ENCODE measurements around the gene PSMB3.

Gene PSMB3

GRCh38 chr17:38752308-38753070 lies at the start of gene PSMB3:
TSS of gene PSMB3 (plus strand) at chr17:38752741. CDS start at chr17:38752827, 86 bp downstream.
- peak; percentile 94 to 96 for DNase-seq

DNA sequence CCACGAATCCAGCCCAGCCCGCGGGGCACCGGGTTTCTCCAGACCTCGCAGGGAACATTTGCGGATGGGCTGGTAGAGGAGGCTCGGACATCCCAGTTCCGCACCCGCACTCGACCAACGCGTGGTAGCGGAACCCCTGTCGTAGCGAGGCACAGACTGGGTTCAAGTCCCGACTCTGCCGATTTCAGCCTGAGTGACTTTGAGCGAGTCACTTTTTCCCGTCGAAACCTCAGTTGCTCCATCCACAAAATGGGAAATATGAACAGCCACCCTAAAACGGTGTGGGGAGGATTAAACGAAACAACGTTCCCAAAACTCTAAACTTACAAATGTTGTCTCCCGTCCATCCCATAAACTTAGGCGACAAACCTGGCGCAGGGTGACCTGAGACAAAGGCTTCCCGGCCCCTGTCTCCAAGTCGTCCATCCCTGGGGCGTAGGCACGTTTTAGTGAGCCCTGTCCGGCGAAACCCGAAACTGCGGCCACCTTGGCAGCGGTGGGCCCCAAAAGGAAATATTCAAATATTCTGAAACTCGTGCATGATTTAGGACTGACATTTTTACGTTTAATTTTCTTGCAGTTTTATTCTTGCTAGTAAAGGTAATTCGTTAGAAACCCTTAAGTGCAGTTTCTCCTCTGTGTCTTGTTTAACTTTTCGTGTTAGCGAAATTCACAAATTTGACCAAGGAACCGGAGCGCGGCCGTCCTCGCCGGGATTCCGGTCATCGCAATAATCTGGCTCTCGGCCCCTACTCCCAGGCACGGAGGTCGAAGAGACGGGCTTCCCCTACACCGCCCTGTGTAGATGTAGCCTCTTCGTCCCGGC lies 49.4 kb upstream of the PSMB3 start:
- DNase-seq = peak; percentile 50 to 59

DNA sequence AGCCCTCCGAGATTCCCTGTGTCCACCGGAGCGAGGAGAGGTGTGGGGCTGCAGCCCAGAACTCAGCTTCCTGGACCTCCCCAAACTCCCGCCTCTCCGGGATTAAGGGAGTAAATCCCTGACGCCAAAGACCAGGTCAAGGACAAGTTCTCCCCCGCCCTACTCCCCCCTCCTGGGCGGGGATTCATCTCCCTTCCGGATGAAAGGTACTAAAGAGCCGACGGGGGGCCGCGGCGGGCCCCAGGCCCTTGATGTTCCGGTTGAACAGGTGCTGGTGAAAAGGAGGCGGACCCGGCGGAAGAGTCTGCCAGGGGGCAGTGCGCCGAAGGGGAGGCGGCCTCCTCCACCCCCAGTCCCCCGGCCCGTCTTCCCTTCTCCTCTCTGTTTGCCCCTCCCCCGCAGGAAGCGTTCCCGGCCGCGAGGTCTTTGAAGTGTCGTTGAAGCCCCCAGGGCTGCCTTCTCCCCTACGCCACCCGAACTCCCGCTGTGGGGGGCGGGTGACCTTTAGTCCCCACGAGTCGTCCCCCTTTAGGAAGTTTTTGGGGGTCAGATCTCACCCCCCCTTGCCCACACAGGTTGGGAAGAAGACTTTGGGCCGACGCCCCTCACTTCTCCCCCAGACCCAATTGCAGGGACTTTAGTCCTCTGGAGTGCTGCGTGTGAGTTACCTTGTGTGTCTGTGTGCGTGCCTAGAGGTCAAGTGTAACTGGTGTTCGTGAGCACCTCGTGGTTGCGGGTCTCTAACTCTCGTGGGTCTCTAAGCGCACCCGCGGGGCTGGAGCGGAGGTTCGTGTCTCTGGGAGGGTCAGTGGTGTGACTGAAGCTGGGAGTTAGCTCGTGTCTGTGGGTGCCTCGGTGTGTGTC lies 48.6 kb upstream of the PSMB3 start:
- peak; percentile 86 to 92 for DNase-seq

- peak; percentile 88 to 95 for DNase-seq
Measured at GRCh38 chr17:38704606-38705522, 47.7 kb upstream of the PSMB3 start, which contains the start of gene MLLT6. TSS of gene MLLT6 (plus strand) at chr17:38705273. CDS start at chr17:38705633, 360 bp downstream.

GRCh38 chr17:38705523-38705802 lies 47.1 kb upstream of the PSMB3 start:
- DNase-seq = no peak

DNA sequence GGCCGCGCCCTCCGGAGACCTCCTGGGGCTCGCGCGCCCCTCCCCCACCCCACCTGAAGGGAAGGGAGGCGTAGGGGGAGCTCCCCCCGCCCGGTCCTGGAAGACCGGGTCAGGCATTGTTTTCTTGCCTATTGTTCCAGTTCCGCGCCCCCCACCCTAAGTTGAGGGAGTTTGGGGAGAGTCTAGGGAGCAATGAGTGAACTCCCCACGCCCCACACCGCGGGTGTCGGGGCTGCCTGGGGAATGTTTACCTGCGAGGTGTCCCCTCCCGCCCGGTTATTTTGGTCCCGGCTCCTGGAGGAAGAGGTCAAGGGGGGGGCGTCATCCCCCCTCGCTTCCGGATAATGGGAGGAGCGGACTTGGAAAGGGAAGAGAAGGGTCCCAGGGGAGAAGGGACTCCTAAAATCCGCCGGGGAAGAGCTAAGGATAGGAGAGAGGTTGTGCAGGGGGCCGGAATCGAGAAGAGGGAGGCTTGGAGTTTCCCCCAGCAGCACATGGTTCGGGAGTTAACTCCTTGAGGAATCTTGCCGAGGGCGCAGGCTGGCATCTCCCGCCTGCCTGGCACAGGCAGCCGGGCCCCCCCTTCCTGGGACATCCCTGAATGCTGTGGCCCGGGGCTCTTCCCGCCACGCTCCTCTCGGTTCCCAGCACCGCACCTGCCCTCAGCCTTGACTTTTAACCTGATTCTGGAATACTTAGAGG lies 46.6 kb upstream of the PSMB3 start:
- peak; percentile 50 to 62 for DNase-seq

GRCh38 chr17:38706505-38707216 lies 45.9 kb upstream of the PSMB3 start:
- DNase-seq = peak; percentile 59 to 67

DNA sequence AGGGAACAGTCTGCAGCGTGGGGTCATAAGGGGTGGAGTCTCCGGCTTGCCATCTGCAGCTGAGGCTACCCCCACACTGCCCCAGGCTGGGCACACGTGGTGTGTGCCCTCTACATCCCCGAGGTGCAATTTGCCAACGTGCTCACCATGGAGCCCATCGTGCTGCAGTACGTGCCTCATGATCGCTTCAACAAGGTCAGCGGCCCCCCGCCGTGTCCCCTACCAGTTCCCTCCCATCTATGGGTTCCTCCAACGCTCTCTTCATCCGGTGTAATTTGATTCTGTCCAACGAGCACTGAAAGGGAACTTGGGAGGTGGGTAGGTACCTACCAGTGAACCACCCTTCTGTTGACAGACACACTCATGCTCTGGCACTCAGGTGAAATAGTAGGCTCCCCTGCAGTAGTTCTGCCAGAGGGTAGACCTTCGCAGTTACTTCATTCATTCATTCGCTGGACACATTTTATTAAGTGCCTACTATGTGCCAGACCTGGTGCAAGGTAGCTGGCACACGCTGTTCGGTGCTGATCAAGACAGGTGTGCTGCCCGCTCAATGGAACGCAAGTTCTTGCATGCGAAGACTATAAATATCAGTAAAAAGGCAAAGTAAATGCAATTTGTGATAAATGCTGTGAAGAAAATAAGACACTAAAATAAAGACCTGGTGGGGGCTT lies 44.7 kb upstream of the PSMB3 start:
- DNase-seq = no peak

GRCh38 chr17:38709104-38709820 lies 43.3 kb upstream of the PSMB3 start:
- DNase-seq = no peak

- DNase-seq = no peak
Measured at GRCh38 chr17:38709864-38710603, 42.5 kb upstream of the PSMB3 start.

DNA sequence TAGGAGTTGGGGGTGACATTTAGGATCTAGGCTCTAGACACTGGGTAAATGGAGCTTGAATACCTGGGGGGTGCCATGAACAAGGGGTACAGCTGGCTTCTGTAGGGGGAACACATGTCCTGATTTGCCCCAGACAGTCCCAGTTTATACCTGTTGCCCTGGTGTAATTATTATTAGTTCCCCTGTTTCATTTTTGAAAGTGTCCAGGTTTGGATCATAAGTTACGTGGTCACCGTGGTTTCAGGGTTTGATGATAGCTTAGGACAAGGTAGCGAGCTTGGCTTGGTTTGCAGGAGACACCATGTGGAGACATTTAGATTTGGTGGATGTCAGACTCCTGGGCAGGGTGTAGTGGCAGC lies 42.0 kb upstream of the PSMB3 start:
- DNase-seq = no peak

- no peak for DNase-seq
Measured at GRCh38 chr17:38710985-38711384, 41.6 kb upstream of the PSMB3 start.

- no peak for DNase-seq
Measured at GRCh38 chr17:38711792-38712571, 40.6 kb upstream of the PSMB3 start.

DNA sequence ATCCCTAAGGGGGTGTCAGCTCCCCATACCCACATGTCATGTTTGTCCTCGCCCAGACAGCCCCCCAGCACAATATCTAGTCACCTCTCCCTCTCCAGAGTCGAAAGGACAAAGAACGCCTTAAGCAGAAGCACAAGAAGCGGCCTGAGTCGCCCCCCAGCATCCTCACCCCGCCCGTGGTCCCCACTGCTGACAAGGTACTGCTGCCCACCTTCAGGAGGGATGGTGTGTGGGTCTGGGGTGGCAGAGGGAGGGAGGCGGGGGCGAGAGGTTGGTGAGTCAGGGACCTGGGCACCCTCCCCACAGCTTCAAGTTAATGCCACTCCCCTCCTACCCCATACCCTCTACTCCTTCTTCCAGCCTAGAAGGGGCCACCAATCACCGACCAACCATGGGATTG lies 39.9 kb upstream of the PSMB3 start:
- DNase-seq = no peak

- DNase-seq = no peak
Measured at GRCh38 chr17:38713456-38714075, 39.0 kb upstream of the PSMB3 start.

GRCh38 chr17:38715216-38715943 lies 37.2 kb upstream of the PSMB3 start:
- no peak for DNase-seq

Measured in activated CD4-positive, alpha-beta T cell treated with anti-CD3 and anti-CD28 coated beads for 4 hours (primary cell).